Colonic mucosa (tissue), 4 donors: ENCODE results near the gene KLHDC9. TPM values are rescaled to one million over a fixed set of nuclear protein-coding genes. Genes with fewer than 3 reads are reported as not detected.
A peak's percentile ranks its signal among the peaks of the same experiment; 100 is the strongest.

Source experiments
- DNase-seq: peaks from one replicate; pipeline ENCODE4 v3.0.0-alpha.2; 2020
- H3K27ac ChIP-seq: fragments of 200-600 bp; one replicate; pipeline ENCODE4 v1.8.0; 2021
- H3K27me3 ChIP-seq: fragments of 200-600 bp; one replicate; pipeline ENCODE4 v1.8.0; 2021
- H3K36me3 ChIP-seq: fragments of 200-600 bp; one replicate; pipeline ENCODE4 v1.8.0; 2021
- H3K4me1 ChIP-seq: fragments of 200-600 bp; one replicate; pipeline ENCODE4 v1.8.0; 2021; ENCODE audit warnings: mild to moderate bottlenecking
- H3K4me3 ChIP-seq: fragments of 200-600 bp; one replicate; pipeline ENCODE4 v1.8.0; 2021
- H3K9ac ChIP-seq, 2 donors: one replicate each; pipeline ENCODE4 v1.7.0; 2013; ENCODE audit warnings: control low read depth in 2 of 2, low read depth in 2 of 2, low read length in 2 of 2
- H3K9me3 ChIP-seq: fragments of 200-600 bp; one replicate; pipeline ENCODE4 v1.8.0; 2021
- intact Hi-C: fragments of 100-400 bp; cut with DNase I; formaldehyde crosslinking; loops from one replicate; pipeline ENCODE4 v1.14.1; 2022
- total RNA-seq, 2 donors: library from RNA; stranded (reverse); fragmentation: NEBNext Ultra II Directional in 1 of 2; extraction: Animal tissue kit (Norgen Biotek cat#: 25700) in 1 of 2; gene quantifications; one replicate each; pipeline ENCODE4 v1.2.1, GENCODE V29; 2021
- TF ChIP-seq, protein P1 (sequence below): fragments of 200-600 bp; IDR thresholded peaks from one replicate; pipeline ENCODE4 v1.8.0; 2022; ENCODE audit warnings: antibody characterized with exemption, mild to moderate bottlenecking
- donor health status: healthy.
- donor health status: DM: no; HTN: no; CAD: no.
- donor health status: DM: no; HTN: no; CAD: no.

KLHDC9 gene
- total RNA-seq, 2 donors from 2014 or later: 7.1 to 10.1 TPM

DNA sequence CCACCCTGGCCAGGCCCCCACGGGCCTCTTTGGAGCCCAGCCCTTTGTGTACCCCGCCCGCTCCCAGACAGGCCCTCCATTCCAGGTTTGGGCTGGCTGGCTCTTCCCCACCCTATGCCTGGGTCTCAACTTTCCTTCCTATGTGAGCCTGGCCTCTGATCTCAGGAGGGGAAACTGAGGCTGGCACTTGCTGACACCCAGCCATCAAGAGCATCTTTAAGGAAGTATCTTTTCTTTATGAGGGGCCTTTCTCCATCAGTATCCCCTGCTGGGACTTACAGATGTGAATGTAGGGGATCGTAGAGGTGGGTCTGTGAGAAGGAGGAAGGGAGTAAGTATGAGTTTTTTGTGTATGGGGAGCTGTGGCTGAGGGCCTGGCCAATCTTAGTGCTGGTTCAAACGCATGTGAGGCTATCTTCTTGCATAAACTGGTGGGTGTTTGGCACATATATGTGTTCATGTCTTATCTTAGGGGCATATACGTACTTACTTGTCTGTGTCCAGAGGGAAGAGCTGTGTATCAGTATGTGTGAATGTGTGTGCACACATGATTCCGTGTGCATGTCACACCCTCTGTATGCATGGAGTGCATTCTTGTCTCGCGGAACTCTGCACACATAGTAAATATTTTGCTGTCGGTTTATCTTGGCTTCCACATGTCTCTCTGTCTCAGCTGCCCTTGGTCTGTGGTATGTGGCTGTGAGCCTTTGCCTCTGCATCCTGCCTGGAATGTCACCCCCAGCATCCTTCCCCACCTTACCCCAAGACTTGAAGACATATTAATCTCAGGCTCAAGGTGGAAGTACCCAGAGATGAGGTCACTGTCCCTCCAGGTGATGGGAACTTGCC is 14.2 kb upstream of the KLHDC9 start:
- Histone ChIP-seq H3K9me3 (no peaks in the 10 kb centered on the region), H3K9ac (no peak overlapping the region), H3K4me3 (no peak overlapping the region), H3K36me3 (no peaks in the 10 kb centered on the region), H3K4me1 (peaks cover 3% of the 10 kb centered on the region), H3K27me3 (no peaks in the 10 kb centered on the region), H3K27ac (peak overlapping the region; percentile 40)
- TF ChIP-seq, protein P1, sequence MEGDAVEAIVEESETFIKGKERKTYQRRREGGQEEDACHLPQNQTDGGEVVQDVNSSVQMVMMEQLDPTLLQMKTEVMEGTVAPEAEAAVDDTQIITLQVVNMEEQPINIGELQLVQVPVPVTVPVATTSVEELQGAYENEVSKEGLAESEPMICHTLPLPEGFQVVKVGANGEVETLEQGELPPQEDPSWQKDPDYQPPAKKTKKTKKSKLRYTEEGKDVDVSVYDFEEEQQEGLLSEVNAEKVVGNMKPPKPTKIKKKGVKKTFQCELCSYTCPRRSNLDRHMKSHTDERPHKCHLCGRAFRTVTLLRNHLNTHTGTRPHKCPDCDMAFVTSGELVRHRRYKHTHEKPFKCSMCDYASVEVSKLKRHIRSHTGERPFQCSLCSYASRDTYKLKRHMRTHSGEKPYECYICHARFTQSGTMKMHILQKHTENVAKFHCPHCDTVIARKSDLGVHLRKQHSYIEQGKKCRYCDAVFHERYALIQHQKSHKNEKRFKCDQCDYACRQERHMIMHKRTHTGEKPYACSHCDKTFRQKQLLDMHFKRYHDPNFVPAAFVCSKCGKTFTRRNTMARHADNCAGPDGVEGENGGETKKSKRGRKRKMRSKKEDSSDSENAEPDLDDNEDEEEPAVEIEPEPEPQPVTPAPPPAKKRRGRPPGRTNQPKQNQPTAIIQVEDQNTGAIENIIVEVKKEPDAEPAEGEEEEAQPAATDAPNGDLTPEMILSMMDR: no peak
- intact Hi-C loops: no loop called here
- no peak for DNase-seq

- Histone ChIP-seq H3K27ac (no peak overlapping the region), H3K4me1 (peaks cover 3% of the 10 kb centered on the region), H3K4me3 (no peak overlapping the region), H3K9me3 (no peaks in the 10 kb centered on the region), H3K9ac (no peak overlapping the region), H3K27me3 (no peaks in the 10 kb centered on the region), H3K36me3 (no peaks in the 10 kb centered on the region)
- intact Hi-C loops: no loop called here
- TF ChIP-seq, protein P1: no peak
- no peak for DNase-seq
Measured at GRCh38 chr1:161084597-161084988, 13.6 kb upstream of the KLHDC9 start.

DNA sequence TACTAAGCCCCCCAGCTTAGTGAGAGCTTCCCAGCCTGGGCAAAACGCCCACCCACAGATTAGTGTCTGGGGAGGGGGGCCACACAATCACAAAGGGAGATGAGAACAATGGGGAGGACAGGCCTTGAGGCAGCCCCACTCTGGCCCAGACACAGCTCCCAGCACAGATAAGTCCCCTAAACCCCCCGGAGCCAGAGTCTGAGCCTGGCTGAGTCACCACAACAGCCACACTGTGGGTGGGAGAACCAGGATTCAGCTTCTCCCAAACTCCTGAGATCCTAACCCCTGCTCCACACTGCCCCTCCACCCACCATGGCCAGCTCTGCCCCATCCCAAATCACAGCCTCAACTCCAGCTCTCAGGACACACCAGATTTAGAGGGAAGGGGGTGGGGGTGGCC is 13.0 kb upstream of the KLHDC9 start:
- H3K9ac ChIP-seq: no peak overlapping the region
- no peaks in the 10 kb centered on the region for H3K27me3 ChIP-seq
- DNase-seq: no peak
- H3K9me3 ChIP-seq: no peaks in the 10 kb centered on the region
- peaks cover 3% of the 10 kb centered on the region for H3K4me1 ChIP-seq
- H3K4me3 ChIP-seq: no peak overlapping the region
- intact Hi-C loops: no loop called here
- no peaks in the 10 kb centered on the region for H3K36me3 ChIP-seq
- TF ChIP-seq, protein P1: no peak
- H3K27ac ChIP-seq: no peak overlapping the region

GRCh38 chr1:161086457-161086856 is 11.7 kb upstream of the KLHDC9 start:
- Histone ChIP-seq H3K4me1 (peaks cover 3% of the 10 kb centered on the region), H3K4me3 (no peak overlapping the region), H3K9ac (no peak overlapping the region), H3K9me3 (no peaks in the 10 kb centered on the region), H3K27ac (peak overlapping the region; percentile 32), H3K27me3 (no peaks in the 10 kb centered on the region), H3K36me3 (no peaks in the 10 kb centered on the region)
- TF ChIP-seq, protein P1: no peak
- intact Hi-C loops: no loop called here
- DNase-seq: peak; percentile 41

GRCh38 chr1:161088587-161089110 is 9.5 kb upstream of the KLHDC9 start:
- Histone ChIP-seq H3K27me3 (no peaks in the 10 kb centered on the region), H3K36me3 (no peaks in the 10 kb centered on the region), H3K9me3 (no peaks in the 10 kb centered on the region), H3K4me1 (peaks cover under 1% of the 10 kb centered on the region), H3K27ac (no peak overlapping the region), H3K4me3 (peak overlapping the region; percentile 18), H3K9ac (peak overlapping the region; percentile 57 to 69)
- no peak for DNase-seq
- intact Hi-C loops: no loop called here
- TF ChIP-seq, protein P1: no peak
